Epithelial cell of esophagus (primary cell): ENCODE data around the gene POC1A.
A peak's percentile ranks its signal among the peaks of the same experiment; 100 is the strongest.

Experiments
- DNase-seq: peaks from one replicate; pipeline ENCODE4 v3.0.0; 2010; ENCODE audit warnings: low read depth
- H3K4me3 ChIP-seq: 2 replicates; pipeline ENCODE4 v1.5.1; 2011; ENCODE audit warnings: mild to moderate bottlenecking, low read length, control low read depth
- CTCF ChIP-seq: IDR thresholded peaks from 2 replicates; pipeline ENCODE4 v1.5.1; 2011; ENCODE audit warnings: low read depth, mild to moderate bottlenecking, low read length, control low read depth, inconsistent platforms; ENCODE audit not compliant: insufficient read depth; ENCODE audit errors: missing control alignments

POC1A gene

GRCh38 chr3:52095990-52096775 lies 58.0 kb downstream of the POC1A start:
- peak; percentile 82 for DNase-seq
- no peak for TF ChIP-seq CTCF
- H3K4me3 ChIP-seq: no peak overlapping the region

GRCh38 chr3:52094571-52095485 lies 59.4 kb downstream of the POC1A start:
- H3K4me3 ChIP-seq: no peak overlapping the region
- no peak for DNase-seq
- no peak for TF ChIP-seq CTCF

- DNase-seq: peak; percentile 42
- H3K4me3 ChIP-seq: no peak overlapping the region
- TF ChIP-seq CTCF: no peak
These were observed 60.3 kb downstream of the POC1A start for GRCh38 chr3:52093756-52094545.

- no peak for DNase-seq
- TF ChIP-seq CTCF: no peak
- H3K4me3 ChIP-seq: no peak overlapping the region
These were observed 61.3 kb downstream of the POC1A start for GRCh38 chr3:52092891-52093290.

GRCh38 chr3:52092271-52092660 lies 62.0 kb downstream of the POC1A start:
- no peak overlapping the region for H3K4me3 ChIP-seq
- no peak for DNase-seq
- TF ChIP-seq CTCF: no peak

- no peak for TF ChIP-seq CTCF
- no peak overlapping the region for H3K4me3 ChIP-seq
- no peak for DNase-seq
These were observed 62.5 kb downstream of the POC1A start for GRCh38 chr3:52091586-52092270.
